Epidermal melanocyte (primary cell): ENCODE results near the gene IL12RB1.

ENCODE experiments used
- DNase-seq: peaks from one replicate; pipeline ENCODE4 v3.0.0; 2011; ENCODE audit warnings: low spot score; ENCODE audit not compliant: insufficient read length

The IL12RB1 gene

GRCh38 chr19:18009412-18010066 lies 77.2 kb downstream of the IL12RB1 start:
- no peak for DNase-seq
